GM13977 (cell line): ENCODE measurements around the gene FDX2.

Source experiments
- DNase-seq: peaks from one replicate; pipeline ENCODE4 v3.0.0; 2012; ENCODE audit warnings: low spot score
- CTCF ChIP-seq: IDR thresholded peaks from 2 replicates; pipeline ENCODE4 v1.5.1; 2012; ENCODE audit warnings: mild to moderate bottlenecking, control low read depth; ENCODE audit not compliant: insufficient read depth; ENCODE audit errors: extremely low read depth, missing control alignments
- in situ Hi-C: fragments of 300-500 bp; cut with MboI; formaldehyde crosslinking; loops from one replicate; pipeline ENCODE4 v1.12.0; 2022; ENCODE audit warnings: low sequenced_read_pairs, low pct_unique_long_range_greater_than_20kb, mixed read lengths, inconsistent platforms; ENCODE audit not compliant: unreplicated experiment

Gene FDX2

GRCh38 chr19:10356431-10356830 lies 40.6 kb upstream of the FDX2 start:
- in situ Hi-C loops: no loop called here
- no peak for TF ChIP-seq CTCF
- no peak for DNase-seq

- DNase-seq: peak; percentile 17
- TF ChIP-seq CTCF: no peak
- in situ Hi-C loops: no loop called here
These were observed 38.1 kb upstream of the FDX2 start for GRCh38 chr19:10353793-10354391.

- TF ChIP-seq CTCF: no peak
- DNase-seq: no peak
- in situ Hi-C loops: no loop called here
These were observed 37.2 kb upstream of the FDX2 start for GRCh38 chr19:10352764-10353671.

GRCh38 chr19:10346509-10346908 lies 30.7 kb upstream of the FDX2 start:
- no peak for TF ChIP-seq CTCF
- in situ Hi-C loops: no loop called here
- no peak for DNase-seq

GRCh38 chr19:10344780-10345179 lies 29.0 kb upstream of the FDX2 start:
- no peak for DNase-seq
- in situ Hi-C loops: no loop called here
- TF ChIP-seq CTCF: no peak

- in situ Hi-C loops: no loop called here
- TF ChIP-seq CTCF: no peak
- no peak for DNase-seq
These were observed 27.7 kb upstream of the FDX2 start for GRCh38 chr19:10343495-10343894.
